ENCODE measurements around the gene ILDR1. TPM values are rescaled to one million over a fixed set of nuclear protein-coding genes. Genes with fewer than 3 reads are reported as not detected.
A peak's percentile ranks its signal among the peaks of the same experiment; 100 is the strongest.

The ILDR1 gene
- total and polyA plus RNA-seq, 2 donors (not counting 3 experiments of a cell fraction or from before 2014, with no cell fraction given): not detected

GRCh38 chr3:121998030-121998580 is 23.9 kb downstream of the ILDR1 start:
- H4K20me1 ChIP-seq (replicated peaks; ENCODE audit: control insufficient read depth, extremely low read depth, insufficient read depth, low read length): no peaks in the 10 kb centered on the region
- H2AFZ ChIP-seq (ENCODE audit: low read depth, low read length): peak overlapping the region; percentile 31
- H3K36me3 ChIP-seq (ENCODE audit: control insufficient read depth in 2 of 2, extremely low read depth in 1 of 2, insufficient read depth in 2 of 2, low read length in 2 of 2): no peaks in the 10 kb centered on the region
- no peaks in the 10 kb centered on the region for H3K79me2 ChIP-seq (ENCODE audit: control insufficient read depth, insufficient read depth, low read length)
- peak; percentile 77 for DNase-seq (ENCODE audit: low read depth, low spot score)
- peaks cover 0 to 2% of the 10 kb centered on the region in 2 experiments for H3K27me3 ChIP-seq (ENCODE audit: control insufficient read depth in 2 of 2, insufficient read depth in 2 of 2, low read length in 2 of 2)
- dilution Hi-C loops (cut with MboI; ENCODE audit: extremely low pct_ligation_motif_present, low sequenced_read_pairs) (no loop called here), intact Hi-C loops (cut with micrococcal nuclease) (loop anchor here (1.0 to 5.0 kb wide), 4 partner anchors 94 to 452 kb away; partner anchors contain the start of genes EAF2, GOLGB1 and IQCB1)
- ChIA-PET POLR2A (no interaction called here), CTCF (interaction anchor here (0.7 to 0.9 kb wide), 2 partner anchors 8 to 103 kb away, joined by 3 to 4 read pairs; no protein-coding TSS in a partner anchor)
- H3K9me1 ChIP-seq (replicated peaks; ENCODE audit: control insufficient read depth, extremely low read depth, insufficient read depth, low read length): no peaks in the 10 kb centered on the region
- no peaks in the 10 kb centered on the region for H3K9me3 ChIP-seq (replicated peaks; ENCODE audit: control insufficient read depth, insufficient read depth, low read length)
- FAIRE-seq: peak; percentile 97
- H3K4me1 ChIP-seq (ENCODE audit: control insufficient read depth, extremely low read depth, insufficient read depth, low read length): peaks cover 53% of the 10 kb centered on the region
- H3K4me2 ChIP-seq (ENCODE audit: insufficient read depth, low read length): peak overlapping the region; percentile 23
- peak; percentile 42 for TF ChIP-seq JUN (IDR thresholded peaks at IDR 0.05; ENCODE audit: borderline replicate concordance, insufficient read depth, insufficient read length, low read depth)
- TF ChIP-seq POLR2AphosphoS5 (IDR thresholded peaks at IDR 0.05; ENCODE audit: insufficient read depth, low read depth, low read length): peak; percentile 24
- no peak for TF ChIP-seq MAX (IDR thresholded peaks at IDR 0.05; ENCODE audit: insufficient read depth, insufficient read length)
- no peak for TF ChIP-seq MYC (IDR thresholded peaks at IDR 0.05; ENCODE audit: low read depth, low read length)
- peak; percentile 59 for TF ChIP-seq GATA2 (IDR thresholded peaks at IDR 0.05; ENCODE audit: insufficient read depth, insufficient read length, low read depth, low read length)
- TF ChIP-seq FOS (IDR thresholded peaks at IDR 0.05; ENCODE audit: borderline replicate concordance, insufficient read depth, low read length): peak; percentile 68
- TF ChIP-seq EZH2 (IDR thresholded peaks at IDR 0.05; ENCODE audit: borderline replicate concordance, low read depth, low read length, severe bottlenecking): no peak
- TF ChIP-seq POLR2A (IDR thresholded peaks at IDR 0.05; ENCODE audit: low read depth, low read length): no peak
- TF ChIP-seq CTCF (IDR thresholded peaks at IDR 0.05; ENCODE audit: extremely low read depth in 1 of 2, insufficient read depth in 1 of 2, low read depth in 1 of 2, low read length in 2 of 2): no peak
- BruUV-seq (replicated peaks): TSS peak; percentile 76
- H3K4me3 ChIP-seq (replicated peaks in 1 of 3; ENCODE audit: insufficient read depth in 1 of 3, low read depth in 1 of 3, low read length in 3 of 3): no peak overlapping the region
- H3K27ac ChIP-seq (ENCODE audit: insufficient read depth, low read depth, low read length): peak overlapping the region; percentile 62
- H3K9ac ChIP-seq (replicated peaks; ENCODE audit: extremely low read depth, insufficient read depth, low read length): no peak overlapping the region
